ENCODE measurements around the gene MUTYH. TPM values are rescaled to one million over a fixed set of nuclear protein-coding genes. Genes with fewer than 3 reads are reported as not detected.

Gene MUTYH
- total RNA-seq, 1 donor from 2014 or later = 48.2 TPM

GRCh38 chr1:45344499-45344898, 4.3 kb upstream of the MUTYH start:
- no peak for DNase-seq (ENCODE audit: low spot score)
- Histone ChIP-seq H2AFZ (replicated peaks) (no peak overlapping the region), H3K4me3 (no peak overlapping the region), H3K9ac (no peak overlapping the region), H3K27me3 (no peaks in the 10 kb centered on the region), H3K36me3 (no peaks in the 10 kb centered on the region), H3K9me3 (ENCODE audit: low read depth) (no peaks in the 10 kb centered on the region), H3F3A (ENCODE audit: low read depth) (peaks cover 13% of the 10 kb centered on the region), H3K27ac (no peak overlapping the region), H3K4me1 (peaks cover 9% of the 10 kb centered on the region), H4K20me1 (ENCODE audit: low read depth) (no peaks in the 10 kb centered on the region), H3K79me2 (ENCODE audit: low read depth) (peaks cover 22% of the 10 kb centered on the region), H3K4me2 (no peak overlapping the region)
- Mint-ChIP-seq H3K4me3 (no peak overlapping the region), H3K27ac (no peak overlapping the region), H3K36me3 (peaks cover 17% of the 10 kb centered on the region), H3K27me3 (ENCODE audit: insufficient read depth, low read depth) (peaks cover 9% of the 10 kb centered on the region), H3K9me3 (no peaks in the 10 kb centered on the region), H3K4me1 (peaks cover 10% of the 10 kb centered on the region)
- TF ChIP-seq EZH2phosphoT487 (IDR thresholded peaks at IDR 0.05) = no peak
- no peak for TF ChIP-seq EZH2 (IDR thresholded peaks at IDR 0.05)
- TF ChIP-seq, protein P1, sequence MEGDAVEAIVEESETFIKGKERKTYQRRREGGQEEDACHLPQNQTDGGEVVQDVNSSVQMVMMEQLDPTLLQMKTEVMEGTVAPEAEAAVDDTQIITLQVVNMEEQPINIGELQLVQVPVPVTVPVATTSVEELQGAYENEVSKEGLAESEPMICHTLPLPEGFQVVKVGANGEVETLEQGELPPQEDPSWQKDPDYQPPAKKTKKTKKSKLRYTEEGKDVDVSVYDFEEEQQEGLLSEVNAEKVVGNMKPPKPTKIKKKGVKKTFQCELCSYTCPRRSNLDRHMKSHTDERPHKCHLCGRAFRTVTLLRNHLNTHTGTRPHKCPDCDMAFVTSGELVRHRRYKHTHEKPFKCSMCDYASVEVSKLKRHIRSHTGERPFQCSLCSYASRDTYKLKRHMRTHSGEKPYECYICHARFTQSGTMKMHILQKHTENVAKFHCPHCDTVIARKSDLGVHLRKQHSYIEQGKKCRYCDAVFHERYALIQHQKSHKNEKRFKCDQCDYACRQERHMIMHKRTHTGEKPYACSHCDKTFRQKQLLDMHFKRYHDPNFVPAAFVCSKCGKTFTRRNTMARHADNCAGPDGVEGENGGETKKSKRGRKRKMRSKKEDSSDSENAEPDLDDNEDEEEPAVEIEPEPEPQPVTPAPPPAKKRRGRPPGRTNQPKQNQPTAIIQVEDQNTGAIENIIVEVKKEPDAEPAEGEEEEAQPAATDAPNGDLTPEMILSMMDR (IDR thresholded peaks at IDR 0.05) = no peak

GRCh38 chr1:45340816-45341466, 701 bp upstream of the MUTYH start:
- no peaks in the 10 kb centered on the region for H3K27me3 ChIP-seq
- H3K36me3 Mint-ChIP-seq = peaks cover 28% of the 10 kb centered on the region
- H3K9me3 Mint-ChIP-seq = no peaks in the 10 kb centered on the region
- peaks cover 29% of the 10 kb centered on the region for H3K4me1 Mint-ChIP-seq
- H4K20me1 ChIP-seq (ENCODE audit: low read depth) = no peaks in the 10 kb centered on the region
- H3K9ac ChIP-seq = peak overlapping the region; percentile 80
- peak overlapping the region; percentile 91 for H3K27ac Mint-ChIP-seq
- peaks cover 2% of the 10 kb centered on the region for H3K27me3 Mint-ChIP-seq (ENCODE audit: insufficient read depth, low read depth)
- no peak for DNase-seq (ENCODE audit: low spot score)
- peaks cover 21% of the 10 kb centered on the region for H3K4me1 ChIP-seq
- H2AFZ ChIP-seq (replicated peaks) = peak overlapping the region; percentile 82
- H3K9me3 ChIP-seq (ENCODE audit: low read depth) = no peaks in the 10 kb centered on the region
- no peak overlapping the region for H3K27ac ChIP-seq
- peaks cover 57% of the 10 kb centered on the region for H3K79me2 ChIP-seq (ENCODE audit: low read depth)
- H3K36me3 ChIP-seq = no peaks in the 10 kb centered on the region
- H3K4me3 Mint-ChIP-seq = peak overlapping the region; percentile 99
- TF ChIP-seq EZH2 (IDR thresholded peaks at IDR 0.05) = no peak
- TF ChIP-seq, protein P1 (IDR thresholded peaks at IDR 0.05) = no peak
- no peak for TF ChIP-seq EZH2phosphoT487 (IDR thresholded peaks at IDR 0.05)
- peak overlapping the region; percentile 67 for H3K4me3 ChIP-seq
- peaks cover 28% of the 10 kb centered on the region for H3F3A ChIP-seq (ENCODE audit: low read depth)
- peak overlapping the region; percentile 86 for H3K4me2 ChIP-seq

- Histone ChIP-seq H3K9me3 (ENCODE audit: low read depth) (no peaks in the 10 kb centered on the region), H4K20me1 (ENCODE audit: low read depth) (no peaks in the 10 kb centered on the region), H3K4me1 (peaks cover 36% of the 10 kb centered on the region), H3F3A (ENCODE audit: low read depth) (peaks cover 43% of the 10 kb centered on the region), H3K27ac (no peak overlapping the region), H3K27me3 (no peaks in the 10 kb centered on the region), H2AFZ (replicated peaks) (no peak overlapping the region), H3K79me2 (ENCODE audit: low read depth) (peaks cover 65% of the 10 kb centered on the region), H3K4me2 (no peak overlapping the region), H3K36me3 (no peaks in the 10 kb centered on the region), H3K9ac (no peak overlapping the region), H3K4me3 (no peak overlapping the region)
- Mint-ChIP-seq H3K27me3 (ENCODE audit: insufficient read depth, low read depth) (peaks cover 2% of the 10 kb centered on the region), H3K36me3 (peaks cover 26% of the 10 kb centered on the region), H3K4me1 (peaks cover 43% of the 10 kb centered on the region), H3K9me3 (no peaks in the 10 kb centered on the region), H3K4me3 (peak overlapping the region; percentile 76), H3K27ac (no peak overlapping the region)
- DNase-seq (ENCODE audit: low spot score) = no peak
- no peak for TF ChIP-seq EZH2phosphoT487 (IDR thresholded peaks at IDR 0.05)
- TF ChIP-seq EZH2 (IDR thresholded peaks at IDR 0.05) = no peak
- TF ChIP-seq, protein P1 (IDR thresholded peaks at IDR 0.05) = no peak
Measured at GRCh38 chr1:45337630-45338325, 2.5 kb downstream of the MUTYH start.

Data from neural progenitor cell (in vitro differentiated cells).